Stimulated activated naive CD4-positive, alpha-beta T cell (primary cell): ENCODE results near the gene LRRC23.

ENCODE experiments used
- DNase-seq, 6 experiments: peaks; one replicate each; lab custom pipeline; 2025; lab: John Stamatoyannopoulos, UW

Gene LRRC23

GRCh38 chr12:6943722-6944380, 39.2 kb downstream of the LRRC23 start, which contains the start of the genes C12orf57 and RNU7-1:
C12orf57 (plus strand) TSS chr12:6944022; CDS start chr12:6944122, 100 bp downstream.
RNU7-1 (plus strand) TSS chr12:6943816.
- peak; percentile 67 to 93 (median 82) for DNase-seq

GRCh38 chr12:6944381-6945186, 40.0 kb downstream of the LRRC23 start:
- DNase-seq: peak; percentile 78 to 87 (median 80)

GRCh38 chr12:6945613-6946012, 41.0 kb downstream of the LRRC23 start:
- no peak for DNase-seq

GRCh38 chr12:6946033-6946919, 41.7 kb downstream of the LRRC23 start:
- DNase-seq: peak; percentile 35 to 72 (median 60)

- peak in 2 of 6 experiments; percentile 43 to 47 for DNase-seq
These were observed 42.3 kb downstream of the LRRC23 start for GRCh38 chr12:6946920-6947374.

GRCh38 chr12:6947615-6948014, 43.0 kb downstream of the LRRC23 start:
- DNase-seq: no peak

GRCh38 chr12:6948873-6949594, 44.4 kb downstream of the LRRC23 start:
- peak in 2 of 6 experiments; percentile 11 to 25 for DNase-seq

- peak in 3 of 6 experiments; percentile 27 to 44 (median 31) for DNase-seq
These were observed 45.8 kb downstream of the LRRC23 start for GRCh38 chr12:6950401-6950801.

- DNase-seq: peak; percentile 42 to 60 (median 47)
These were observed 46.4 kb downstream of the LRRC23 start, which contains the start of gene PTPN6 for GRCh38 chr12:6950811-6951540. PTPN6 (plus strand) TSS chr12:6951356; CDS start chr12:6951513, 157 bp downstream.

- peak in 2 of 6 experiments; percentile 37 to 43 for DNase-seq
These were observed 47.0 kb downstream of the LRRC23 start for GRCh38 chr12:6951551-6952120.

GRCh38 chr12:6952121-6952862, 47.7 kb downstream of the LRRC23 start:
- peak in 3 of 6 experiments; percentile 29 to 35 (median 31) for DNase-seq

- DNase-seq: peak in 2 of 6 experiments; percentile 28 to 49
These were observed 48.3 kb downstream of the LRRC23 start for GRCh38 chr12:6952863-6953441.

- peak; percentile 61 to 82 (median 75) for DNase-seq
These were observed 49.1 kb downstream of the LRRC23 start for GRCh38 chr12:6953442-6954315.

- no peak for DNase-seq
These were observed 49.9 kb downstream of the LRRC23 start for GRCh38 chr12:6954316-6955107.

- DNase-seq: no peak
These were observed 50.7 kb downstream of the LRRC23 start for GRCh38 chr12:6955108-6956020.
